HEK293 (cell line): ENCODE results near the gene TRAF2.

ENCODE experiments used
- CTCF ChIA-PET: fragments of 350-600 bp; formaldehyde crosslinking; extraction: SDS; loops from one replicate; lab custom pipeline; 2021; ENCODE audit warnings: antibody characterized with exemption; lab: Yijun Ruan, JAX
- POLR2A ChIA-PET: fragments of 300-600 bp; formaldehyde crosslinking; extraction: SDS; loops from one replicate; lab custom pipeline; 2020; ENCODE audit warnings: antibody characterized with exemption, inconsistent platforms; lab: Yijun Ruan, JAX
- H3K27ac ChIP-seq: fragments of 200-500 bp; sonication (Bioruptor generic); 2 replicates; pipeline ENCODE4 v1.5.1; 2014; ENCODE audit warnings: low read depth, low read length, control low read depth, inconsistent platforms; ENCODE audit errors: extremely low read depth
- H3K36me3 ChIP-seq, 2 experiments: fragments of 200-500 bp in 1 of 2; sonication (Bioruptor generic) in 1 of 2; 1 replicate in 1 of 2; 2 replicates in 1 of 2; pipeline ENCODE4 v1.5.1; 2014 to 2017; ENCODE audit warnings: inconsistent platforms in 2 of 2, low read length in 2 of 2; ENCODE audit not compliant: control insufficient read depth in 2 of 2, insufficient read depth in 1 of 2
- H3K4me1 ChIP-seq: fragments of 200-500 bp; sonication (Bioruptor generic); 2 replicates; pipeline ENCODE4 v1.5.1; 2014; ENCODE audit warnings: mild to moderate bottlenecking, low read length, inconsistent platforms; ENCODE audit not compliant: control insufficient read depth, insufficient read depth
- H3K4me3 ChIP-seq: 2 replicates; pipeline ENCODE4 v1.5.1; 2011; ENCODE audit warnings: low read depth, mild to moderate bottlenecking, control low read depth, low read length, moderate library complexity
- H3K9me3 ChIP-seq: fragments of 200-500 bp; sonication (Bioruptor generic); 2 replicates; pipeline ENCODE4 v1.5.1; 2014; ENCODE audit warnings: low read depth, low read length, inconsistent platforms; ENCODE audit not compliant: control insufficient read depth, insufficient read depth
- FEZF1 ChIP-seq: fragments of 450-650 bp; formaldehyde crosslinking; IDR thresholded peaks from 2 replicates; pipeline ENCODE4 v1.5.1; 2016; ENCODE audit warnings: missing biosample characterization, missing genetic modification characterization
- GLIS2 ChIP-seq: fragments of 450-650 bp; formaldehyde crosslinking; IDR thresholded peaks from 2 replicates; pipeline ENCODE4 v1.5.1; 2016; ENCODE audit warnings: missing biosample characterization, missing genetic modification characterization
- HIC1 ChIP-seq: fragments of 450-650 bp; formaldehyde crosslinking; IDR thresholded peaks from 2 replicates; pipeline ENCODE4 v1.5.1; 2016; ENCODE audit warnings: missing biosample characterization, missing genetic modification characterization
- KLF1 ChIP-seq: fragments of 450-650 bp; formaldehyde crosslinking; IDR thresholded peaks from 2 replicates; pipeline ENCODE4 v1.5.1; 2016; ENCODE audit warnings: missing biosample characterization, missing genetic modification characterization
- KLF17 ChIP-seq: fragments of 450-650 bp; formaldehyde crosslinking; IDR thresholded peaks from 2 replicates; pipeline ENCODE4 v1.5.1; 2016; ENCODE audit warnings: missing biosample characterization, missing genetic modification characterization
- KLF7 ChIP-seq: fragments of 450-650 bp; formaldehyde crosslinking; IDR thresholded peaks from 2 replicates; pipeline ENCODE4 v1.5.1; 2016; ENCODE audit warnings: missing biosample characterization, missing genetic modification characterization, borderline replicate concordance
- REST ChIP-seq: fragments of 450-650 bp; formaldehyde crosslinking; IDR thresholded peaks from 2 replicates; pipeline ENCODE4 v1.5.1; 2016; ENCODE audit warnings: missing biosample characterization, missing genetic modification characterization
- SCRT2 ChIP-seq: fragments of 450-650 bp; formaldehyde crosslinking; IDR thresholded peaks from 2 replicates; pipeline ENCODE4 v1.5.1; 2016; ENCODE audit warnings: missing biosample characterization, missing genetic modification characterization
- ZBTB49 ChIP-seq: fragments of 450-650 bp; formaldehyde crosslinking; IDR thresholded peaks from 2 replicates; pipeline ENCODE4 v1.5.1; 2016; ENCODE audit warnings: missing biosample characterization, missing genetic modification characterization, low read depth
- ZFP41 ChIP-seq: fragments of 450-650 bp; formaldehyde crosslinking; IDR thresholded peaks from 2 replicates; pipeline ENCODE4 v1.5.1; 2016; ENCODE audit warnings: missing biosample characterization, missing genetic modification characterization, borderline replicate concordance
- ZNF112 ChIP-seq: fragments of 450-650 bp; formaldehyde crosslinking; IDR thresholded peaks from 2 replicates; pipeline ENCODE4 v1.5.0; 2017; ENCODE audit warnings: missing biosample characterization, missing genetic modification characterization
- ZNF394 ChIP-seq: fragments of 450-650 bp; formaldehyde crosslinking; IDR thresholded peaks from 2 replicates; pipeline ENCODE4 v1.5.1; 2016; ENCODE audit warnings: missing biosample characterization, missing genetic modification characterization, mild to moderate bottlenecking, moderate library complexity, borderline replicate concordance
- ZNF580 ChIP-seq: fragments of 450-650 bp; formaldehyde crosslinking; IDR thresholded peaks from 2 replicates; pipeline ENCODE4 v1.5.1; 2016; ENCODE audit warnings: missing biosample characterization, missing genetic modification characterization
- ZNF600 ChIP-seq: fragments of 450-650 bp; formaldehyde crosslinking; IDR thresholded peaks from 2 replicates; pipeline ENCODE4 v1.5.1; 2016; ENCODE audit warnings: missing biosample characterization, missing genetic modification characterization

TRAF2 gene

GRCh38 chr9:136963751-136964150, 77.4 kb downstream of the TRAF2 start:
- TF ChIP-seq ZBTB49 (no peak), ZNF394 (tag by site-specific recombination) (no peak), FEZF1 (tag by site-specific recombination) (no peak)
- CTCF ChIA-PET = interaction anchor here (0.6 to 2.1 kb wide), 4 partner anchors 13 to 181 kb away, joined by 3 to 9 read pairs (median 3); partner anchors contain the start of gene PTGDS
- H3K9me3 ChIP-seq = no peaks in the 10 kb centered on the region
- H3K27ac ChIP-seq = no peak overlapping the region
- H3K36me3 ChIP-seq = no peaks in the 10 kb centered on the region
- no peaks in the 10 kb centered on the region for H3K4me1 ChIP-seq
- H3K4me3 ChIP-seq = no peak overlapping the region
- POLR2A ChIA-PET = no interaction called here

GRCh38 chr9:136964171-136964689, 77.9 kb downstream of the TRAF2 start:
- no peaks in the 10 kb centered on the region for H3K9me3 ChIP-seq
- TF ChIP-seq KLF17 (tag by site-specific recombination) (0 out of 2 replicates have a peak, but pooled peaks have one; percentile 47), ZFP41 (tag by site-specific recombination) (no peak), SCRT2 (tag by site-specific recombination) (no peak), ZNF600 (tag by site-specific recombination) (0 out of 2 replicates have a peak, but pooled peaks have one; percentile 14), KLF1 (tag by site-specific recombination) (peak; percentile 99), REST (tag by site-specific recombination) (peak; percentile 91), KLF7 (tag by site-specific recombination) (peak; percentile 74), ZNF112 (tag by site-specific recombination) (no peak), ZNF580 (tag by site-specific recombination) (no peak), HIC1 (tag by site-specific recombination) (0 out of 2 replicates have a peak, but pooled peaks have one; percentile 29), GLIS2 (tag by site-specific recombination) (peak; percentile 48; the same call in 1 of the 2 replicates)
- no peak overlapping the region for H3K27ac ChIP-seq
- CTCF ChIA-PET = interaction anchor here (0.6 to 1.7 kb wide), 6 partner anchors 13 to 102 kb away, joined by 3 to 11 read pairs (median 4); partner anchors contain the start of genes C8G and PTGDS
- no peaks in the 10 kb centered on the region for H3K4me1 ChIP-seq
- POLR2A ChIA-PET = no interaction called here
- no peaks in the 10 kb centered on the region for H3K36me3 ChIP-seq
- H3K4me3 ChIP-seq = no peak overlapping the region
